Skin of body (tissue), 2 donors: ENCODE results near the gene KCNN3. TPM values are rescaled to one million over a fixed set of nuclear protein-coding genes. Genes with fewer than 3 reads are reported as not detected.

Source experiments
- DNase-seq: peaks from one replicate; lab custom pipeline; 2025; lab: John Stamatoyannopoulos, UW
- total RNA-seq: library from RNA; depleted of rRNA; stranded (reverse); fragments of >200 nt; gene quantifications from one replicate; pipeline ENCODE4 v1.2.3, GENCODE V29; 2014

The KCNN3 gene
- total RNA-seq, 1 donor from 2014 or later: 0.99 TPM

- DNase-seq: no peak
Measured at GRCh38 chr1:154730986-154731489, 139.0 kb downstream of the KCNN3 start.

- no peak for DNase-seq
Measured at GRCh38 chr1:154730259-154730658, 139.8 kb downstream of the KCNN3 start.

DNA sequence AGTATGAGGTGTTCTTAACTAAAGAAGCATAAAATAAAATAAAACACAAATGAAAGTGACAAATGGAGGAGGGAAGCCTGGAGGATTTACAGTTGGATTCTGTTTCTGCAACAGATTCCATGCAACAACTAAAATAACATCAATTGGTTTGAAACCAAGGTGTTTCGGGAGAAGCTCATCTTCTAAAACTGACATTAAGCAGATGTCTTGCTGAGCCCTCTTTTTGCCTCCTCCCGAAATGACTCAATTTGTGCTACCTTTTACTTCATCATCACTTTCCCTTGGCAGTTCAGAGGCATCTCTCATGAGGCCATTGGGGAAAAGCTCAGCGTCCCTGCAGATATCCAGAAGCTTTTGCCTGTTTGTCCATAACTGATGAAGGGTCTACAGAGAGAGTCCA is 140.5 kb downstream of the KCNN3 start:
- DNase-seq: no peak

DNA sequence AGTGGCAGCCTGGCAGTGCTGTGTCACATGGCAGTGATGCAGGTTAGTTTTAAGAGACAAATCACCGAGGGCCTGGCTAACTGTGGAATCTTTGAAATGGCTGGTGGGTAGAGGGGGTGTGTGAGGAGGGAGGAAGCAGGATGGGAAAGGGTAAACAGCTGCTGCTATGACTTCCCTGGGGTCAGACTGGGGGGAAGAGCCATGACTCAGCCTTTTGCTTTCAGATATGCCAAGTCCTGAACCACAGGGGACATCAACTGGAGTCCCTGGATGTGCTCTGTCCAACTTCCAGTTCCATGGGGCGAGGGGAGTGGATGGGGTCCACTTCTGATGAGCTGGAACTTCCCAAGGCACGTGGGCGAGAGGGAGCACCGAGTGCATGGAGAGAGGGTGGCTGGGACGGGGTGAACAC is 141.0 kb downstream of the KCNN3 start:
- DNase-seq: no peak

- no peak for DNase-seq
Measured at GRCh38 chr1:154726896-154727753, 143.0 kb downstream of the KCNN3 start.

- no peak for DNase-seq
Measured at GRCh38 chr1:154726443-154726842, 143.6 kb downstream of the KCNN3 start.

GRCh38 chr1:154725865-154726264 is 144.2 kb downstream of the KCNN3 start:
- no peak for DNase-seq

DNA sequence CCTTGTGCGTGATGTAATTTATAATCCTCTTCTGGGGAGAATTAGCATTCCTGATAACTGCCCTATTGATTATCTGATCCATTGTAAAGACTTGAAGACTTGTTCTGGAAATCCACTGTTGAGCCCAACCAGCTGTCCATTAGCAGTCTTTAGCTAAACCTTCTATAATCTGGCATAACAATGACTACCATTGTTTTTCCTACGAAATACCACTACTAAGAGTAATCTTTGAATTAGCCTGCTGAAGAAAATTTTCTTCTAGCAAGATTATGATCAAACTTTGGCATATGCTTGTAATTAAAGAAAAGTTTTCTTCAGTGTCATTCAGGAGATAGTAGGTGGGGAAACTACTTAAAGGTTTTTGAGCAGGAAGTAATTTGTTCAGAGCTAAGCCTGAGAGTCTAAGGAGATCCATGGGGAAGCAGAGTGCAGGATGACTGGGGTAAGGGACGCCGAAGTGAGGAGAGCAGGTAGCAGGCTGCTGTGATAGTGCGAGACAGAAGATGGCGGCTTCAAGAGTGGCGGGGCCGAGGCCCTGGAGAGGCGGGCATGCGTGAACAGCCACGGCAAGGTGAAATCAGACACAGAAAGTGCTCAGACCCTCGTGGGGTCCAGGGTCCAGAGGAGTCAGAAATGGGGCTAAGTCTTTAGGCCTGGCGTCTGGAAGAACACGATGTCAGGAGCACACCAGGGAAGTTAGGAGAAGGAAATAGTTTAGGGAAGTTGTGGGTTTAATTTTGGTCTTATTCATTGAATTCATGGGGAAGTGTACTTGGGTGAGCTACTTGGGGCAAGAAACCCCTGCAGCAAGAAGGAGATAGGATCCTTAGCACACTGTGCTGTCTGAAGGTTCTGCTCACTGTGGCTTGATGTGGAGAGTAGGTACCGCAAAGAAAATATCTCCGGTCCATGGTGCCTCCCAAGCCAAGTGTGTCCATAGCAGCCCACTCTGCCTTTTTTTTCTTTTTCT is 149.5 kb downstream of the KCNN3 start:
- no peak for DNase-seq

DNA sequence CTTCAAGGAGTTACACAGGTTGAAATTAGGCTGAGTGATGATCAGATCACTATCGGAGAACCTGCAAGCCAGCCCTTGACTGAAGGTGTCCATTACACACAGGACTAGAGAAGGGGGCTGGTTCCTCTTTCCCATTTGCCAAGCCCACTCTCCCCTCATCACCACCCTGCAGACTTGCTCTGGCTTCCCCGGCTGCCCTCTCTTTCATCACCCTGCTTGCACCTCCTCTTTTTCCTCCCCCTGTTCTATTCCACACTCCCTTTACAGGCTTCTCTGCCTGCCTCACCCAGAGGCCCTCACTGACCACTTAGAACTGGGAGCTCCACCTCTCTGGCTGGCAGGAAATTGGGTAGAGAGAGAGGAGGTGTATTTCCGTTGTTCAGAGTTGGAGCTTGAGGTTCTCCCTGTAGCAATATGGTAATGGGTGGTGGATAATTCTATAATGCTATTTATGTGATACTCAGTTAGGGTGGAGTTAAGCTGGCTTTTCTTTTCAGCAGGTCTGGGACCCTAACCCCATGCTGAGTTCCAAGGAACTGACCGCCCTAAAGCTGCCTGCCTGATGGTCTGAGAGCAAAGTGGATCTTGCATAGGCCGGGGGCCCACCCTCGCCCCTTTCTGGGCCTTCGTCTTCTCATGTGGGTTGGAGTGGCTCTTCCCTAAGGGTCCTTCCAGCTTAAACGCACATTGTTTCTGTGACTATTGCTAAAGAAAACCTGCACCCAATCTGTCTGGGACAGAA is 150.3 kb downstream of the KCNN3 start:
- no peak for DNase-seq

DNA sequence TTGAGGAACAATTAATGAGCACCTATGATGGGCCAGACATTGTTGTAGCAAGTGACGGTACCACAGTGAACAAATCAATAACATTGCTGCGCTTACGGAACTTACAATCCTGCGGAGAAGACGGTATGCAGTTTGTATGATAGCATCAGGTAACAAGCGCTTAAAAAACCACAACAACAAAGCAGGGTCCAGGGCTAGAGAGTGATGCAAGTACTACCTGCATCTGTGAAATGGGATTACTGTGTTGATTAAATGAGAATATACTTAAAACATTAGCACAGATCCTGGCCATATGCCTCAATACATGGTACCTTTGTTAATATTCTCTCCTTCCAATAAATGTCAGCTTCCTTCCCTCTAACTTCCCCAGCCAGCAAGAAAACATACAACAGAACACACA is 151.5 kb downstream of the KCNN3 start:
- DNase-seq: no peak

GRCh38 chr1:154717528-154717924 is 152.6 kb downstream of the KCNN3 start:
- DNase-seq: no peak

DNA sequence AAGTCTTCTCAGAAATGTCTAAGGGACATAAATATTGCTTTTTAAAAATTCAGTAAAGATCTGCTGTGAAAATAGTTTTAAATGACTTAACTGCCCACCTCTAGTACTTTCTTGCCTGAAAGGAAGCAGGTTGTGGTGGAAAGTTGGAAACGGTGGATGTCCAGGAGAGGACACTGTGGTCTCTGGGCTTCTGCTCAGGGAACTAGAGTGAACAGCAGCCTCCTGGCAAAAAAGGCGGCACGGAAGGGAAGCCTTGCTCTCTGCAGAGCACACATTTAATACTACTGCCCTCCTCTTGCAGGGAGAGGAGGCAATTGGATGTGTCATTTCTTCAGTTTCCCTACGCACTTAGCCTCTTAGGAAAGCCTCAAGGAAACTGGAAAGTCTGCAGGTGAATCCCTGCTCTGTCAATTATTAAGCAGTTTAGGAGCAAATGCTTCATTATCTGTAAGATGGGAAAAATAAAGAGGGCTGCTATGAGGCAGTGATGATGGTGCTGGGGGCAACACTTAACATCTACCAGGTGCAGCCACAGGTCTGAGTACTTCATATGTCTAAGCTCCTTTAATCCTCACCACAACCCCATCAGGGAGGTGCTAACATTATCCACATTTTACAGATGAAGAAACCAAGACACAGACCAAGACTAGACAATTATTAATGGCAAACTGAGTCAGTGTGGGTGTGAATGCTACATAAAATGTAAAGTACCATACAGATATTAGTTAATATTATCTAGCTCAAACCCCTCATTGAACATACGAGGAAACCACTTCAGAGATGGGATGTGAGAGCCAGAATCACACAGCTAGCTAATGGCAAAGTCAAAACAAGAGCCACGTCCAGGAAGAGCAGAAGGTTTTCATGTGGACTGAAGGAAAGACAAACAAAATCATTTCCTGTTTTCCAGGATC is 153.2 kb downstream of the KCNN3 start:
- DNase-seq: no peak

DNA sequence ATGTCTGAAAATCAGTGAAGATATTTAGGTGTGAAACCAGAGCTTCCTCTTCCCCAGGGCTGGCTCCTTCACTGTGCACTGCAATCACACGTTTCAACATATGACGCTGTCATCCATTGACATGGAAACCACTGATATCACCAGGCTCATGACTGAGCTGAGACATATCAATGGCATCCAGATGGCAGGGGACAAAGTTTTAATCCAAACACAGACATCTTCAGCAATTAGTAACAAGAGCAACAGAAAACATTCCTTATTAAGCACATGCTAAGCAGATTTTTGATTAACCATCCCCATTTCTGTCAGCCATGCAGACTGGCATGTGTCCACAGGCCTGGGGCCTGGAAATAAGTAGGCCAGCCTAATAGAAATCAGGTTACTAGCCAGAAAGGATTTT is 154.1 kb downstream of the KCNN3 start:
- peak; percentile 76 for DNase-seq

- DNase-seq: no peak
Measured at GRCh38 chr1:154715385-154715784, 154.7 kb downstream of the KCNN3 start.

DNA sequence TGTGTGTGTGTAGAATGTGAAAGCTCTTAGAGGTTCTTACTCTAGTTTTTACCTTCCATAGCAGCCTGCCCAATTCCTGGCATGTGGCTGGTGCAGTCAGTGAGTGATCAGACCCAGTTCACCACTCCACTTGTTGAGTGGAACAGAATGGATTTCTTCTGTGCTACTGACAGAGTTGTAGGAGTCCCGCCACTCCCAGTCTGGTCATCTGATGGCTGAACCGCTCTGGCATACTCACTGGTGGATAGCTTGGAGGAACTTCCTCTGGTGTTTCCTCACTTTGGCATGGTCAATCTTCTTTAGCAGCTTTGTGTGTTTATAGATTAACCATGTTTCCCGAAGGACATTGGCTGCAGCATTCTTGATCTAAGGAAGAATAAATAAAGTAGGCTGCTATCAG is 155.4 kb downstream of the KCNN3 start:
- DNase-seq: no peak

- no peak for DNase-seq
Measured at GRCh38 chr1:154714052-154714623, 155.9 kb downstream of the KCNN3 start.

DNA sequence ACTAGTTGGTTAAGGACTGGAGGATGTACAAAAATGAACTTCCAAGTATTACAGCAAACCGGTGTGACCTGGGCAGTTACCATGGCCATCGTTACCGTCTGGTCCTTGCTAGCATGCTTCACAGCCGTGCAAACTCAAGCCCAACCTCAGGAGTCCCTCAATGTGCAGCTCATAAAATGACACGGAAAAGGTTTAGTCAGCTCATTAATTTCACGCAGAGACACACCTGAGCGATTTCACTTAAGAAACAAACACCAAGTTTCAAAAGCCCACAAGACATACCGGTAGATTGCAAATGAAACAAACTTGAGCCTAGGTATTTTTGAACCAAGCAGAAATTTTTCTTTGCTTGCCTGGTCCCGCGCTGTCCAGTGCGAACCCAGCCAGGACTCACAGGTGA is 157.1 kb downstream of the KCNN3 start:
- DNase-seq: no peak

DNA sequence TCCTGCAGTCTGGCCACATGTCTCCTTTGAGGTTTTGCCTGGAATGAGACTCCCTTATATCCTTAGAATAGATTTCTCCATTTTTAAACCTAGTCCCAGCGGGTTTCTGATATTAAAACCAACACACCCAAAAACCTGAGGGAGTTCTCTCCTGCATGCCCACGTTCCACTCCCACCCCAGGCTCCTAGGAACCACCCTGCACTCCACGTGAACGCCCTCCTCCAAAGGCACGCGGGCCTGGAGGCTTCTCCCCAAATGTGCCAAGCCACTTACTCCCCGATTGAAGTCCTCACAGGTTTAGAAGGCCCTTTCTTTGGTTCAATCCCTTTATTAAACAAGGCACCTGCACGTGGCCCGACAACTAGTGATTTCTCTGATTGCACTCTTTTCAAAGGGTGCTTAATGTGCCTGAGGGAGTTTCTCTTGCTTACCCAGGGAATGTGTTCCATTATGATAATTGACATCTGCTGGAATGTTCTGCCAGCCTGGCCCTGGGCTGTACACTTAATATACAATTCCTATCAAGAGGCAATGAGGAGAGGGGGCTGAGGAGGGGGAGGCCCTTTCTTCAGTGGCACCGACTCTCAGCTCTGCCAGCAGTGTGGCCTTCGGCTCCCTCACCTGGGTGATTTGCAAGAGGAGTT is 157.8 kb downstream of the KCNN3 start:
- DNase-seq: no peak

DNA sequence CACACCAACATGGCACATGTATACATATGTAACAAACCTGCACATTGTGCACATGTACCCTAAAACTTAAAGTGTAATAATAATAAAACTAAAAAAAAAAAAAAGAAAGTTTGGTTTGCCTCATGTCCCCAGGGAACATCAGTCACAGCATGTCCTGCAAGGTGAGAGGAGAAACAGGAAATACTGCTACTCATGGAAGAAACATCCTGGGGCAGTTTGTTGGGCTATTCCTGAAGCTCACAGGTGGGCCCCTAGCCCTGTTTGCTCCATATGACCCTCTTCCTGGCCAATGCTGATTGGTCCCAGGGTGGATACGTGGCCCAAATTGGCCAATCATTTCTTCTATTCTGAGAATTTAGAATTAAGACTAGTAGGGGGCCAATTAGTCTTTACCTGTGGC is 158.7 kb downstream of the KCNN3 start:
- no peak for DNase-seq
